Measurements from ENCODE around the gene CDCA7L.
"Not testable (repeated sequence)": the region's sequence is repeated elsewhere in the genome, so short reads cannot be mapped to it uniquely, and the experiment has no call there.

CDCA7L gene

DNA sequence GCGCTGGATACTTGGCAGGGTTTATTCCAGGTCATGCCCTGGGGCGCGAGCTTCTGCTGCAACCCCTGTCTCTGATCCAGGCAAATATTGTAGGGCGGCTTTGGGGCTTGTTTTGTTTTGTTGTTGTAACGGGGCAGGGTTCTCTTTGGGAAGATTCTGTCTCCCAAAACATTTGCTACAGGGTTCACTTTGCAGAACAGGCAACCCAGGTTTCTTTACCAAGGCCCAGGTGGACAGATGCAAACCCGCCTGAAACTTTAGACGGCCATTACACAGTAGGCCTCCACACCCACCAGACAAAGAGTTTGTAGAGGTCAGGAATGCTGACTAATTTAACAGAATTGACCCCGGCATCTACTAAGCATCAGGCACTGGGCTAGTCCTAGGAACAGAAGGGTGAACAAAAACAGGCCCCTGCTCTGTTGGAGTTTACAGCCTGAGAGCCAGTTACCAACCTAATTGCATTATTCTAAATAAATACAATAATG is 567 bp upstream of the CDCA7L start:
- peak overlapping the region; percentile 46 for H3K27ac ChIP-seq
- no peak for DNase-seq (ENCODE audit: low read depth, low spot score)

DNA sequence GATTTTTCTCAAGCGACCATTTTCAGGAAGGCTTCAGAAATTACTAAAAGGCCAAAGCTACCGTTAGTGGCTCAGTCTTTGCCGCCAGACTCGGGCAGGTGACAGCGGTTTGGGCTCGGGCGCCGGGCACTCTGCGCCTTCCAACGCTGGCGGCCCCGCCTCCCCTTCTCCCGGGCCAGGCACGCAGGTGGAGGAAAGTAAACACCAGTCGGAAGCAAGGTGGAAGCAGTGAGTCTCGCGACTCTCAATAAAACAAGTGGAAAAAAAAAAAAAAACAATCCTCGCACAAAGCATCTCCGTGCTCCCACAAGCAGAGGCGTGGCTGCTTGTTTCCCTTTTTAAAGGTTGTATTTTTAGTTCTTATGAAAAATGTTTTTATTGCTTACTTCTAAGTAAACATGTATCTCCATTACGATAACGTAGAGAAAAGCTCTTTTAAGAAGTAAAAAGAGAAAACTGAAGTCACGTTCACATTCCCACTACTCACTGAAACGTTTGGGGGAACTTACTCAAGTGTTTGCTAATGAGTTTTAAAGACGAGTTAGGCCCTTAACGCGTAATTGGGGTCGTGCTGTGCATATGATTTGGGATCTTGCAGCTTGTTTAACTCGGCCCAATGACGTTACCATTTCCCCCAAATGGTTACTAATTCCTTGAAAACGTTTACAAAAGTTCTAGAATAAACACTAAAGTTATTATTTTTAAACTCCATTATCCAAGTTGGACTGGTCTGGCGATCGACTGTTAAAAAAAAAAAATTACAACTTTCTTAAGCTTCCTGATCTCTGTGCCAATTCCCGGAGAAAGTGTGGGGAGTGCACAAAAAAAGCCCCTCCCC is 864 bp downstream of the CDCA7L start:
- DNase-seq (ENCODE audit: low read depth, low spot score) = no peak
- peak overlapping the region; percentile 46 for H3K27ac ChIP-seq

DNA sequence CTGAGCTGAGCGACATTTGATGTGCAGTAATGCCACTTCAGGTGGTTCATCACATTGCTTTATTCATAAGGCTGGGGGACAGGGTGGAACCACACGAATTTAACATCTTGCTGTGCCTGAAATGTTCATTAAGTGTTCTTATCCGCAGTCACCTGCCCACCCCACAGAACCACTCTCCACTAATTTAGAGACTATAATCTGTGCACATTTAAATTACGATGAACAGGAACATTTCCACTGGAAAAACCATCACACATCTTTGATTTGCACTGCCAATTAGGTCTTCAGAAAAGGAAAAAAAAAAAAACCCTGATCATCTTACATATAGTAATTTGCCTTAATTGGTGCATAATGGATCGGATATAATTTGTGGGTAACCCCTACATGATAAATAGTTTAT is 2.3 kb downstream of the CDCA7L start:
- no peak overlapping the region for H3K27ac ChIP-seq

DNA sequence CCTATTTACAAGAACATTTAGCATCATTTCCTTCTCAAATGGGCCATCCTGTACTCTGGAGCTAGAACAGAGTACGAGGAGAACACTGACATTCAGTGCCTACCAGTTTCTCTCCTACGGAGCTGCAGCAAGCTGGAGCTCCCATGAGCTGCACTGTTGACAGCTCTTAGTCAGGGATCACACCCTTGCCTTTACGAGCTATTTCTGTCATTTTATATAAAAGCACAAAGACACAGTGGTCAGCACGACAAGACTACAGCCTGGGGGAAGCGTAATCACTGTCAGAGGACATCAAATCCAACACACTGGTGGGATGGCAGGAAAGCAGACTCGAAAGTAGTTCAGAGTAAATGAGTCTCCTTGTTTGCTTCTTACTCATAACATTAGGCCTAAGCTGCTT is 2.7 kb downstream of the CDCA7L start:
- DNase-seq (ENCODE audit: low read depth, low spot score) = no peak
- no peak overlapping the region for H3K27ac ChIP-seq

More for the DNA sequence above, 2.3 kb downstream of the CDCA7L start:
- no peak for DNase-seq (ENCODE audit: low read depth, low spot score)

- no peak overlapping the region for H3K27ac ChIP-seq
- no peak for DNase-seq (ENCODE audit: low read depth, low spot score)
Measured at GRCh38 chr7:21941611-21942141, 4.0 kb downstream of the CDCA7L start.

DNA sequence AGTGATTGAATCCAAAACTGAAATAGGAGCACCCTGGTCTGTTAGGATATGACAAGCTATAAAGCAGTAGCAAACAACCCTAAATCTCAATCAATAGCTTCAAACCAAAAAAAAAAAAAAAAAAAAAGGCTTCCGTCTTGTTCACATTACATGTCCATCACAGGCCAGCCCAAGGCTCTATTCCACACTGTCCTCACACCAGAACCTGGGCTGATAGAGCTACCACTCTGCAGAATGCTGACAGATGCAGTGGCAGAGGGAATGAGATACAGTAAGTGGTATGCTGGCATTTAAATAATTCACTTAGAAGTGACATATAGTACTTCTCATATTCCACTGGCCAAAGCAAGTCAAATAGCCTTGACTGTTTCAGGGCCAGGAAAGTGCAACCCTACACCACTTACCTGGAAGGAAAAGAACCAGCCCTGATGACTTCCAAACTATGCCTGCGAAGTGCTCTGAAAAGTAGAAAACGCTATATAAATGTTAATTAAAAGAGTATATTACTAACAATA is 5.8 kb downstream of the CDCA7L start:
- H3K27ac ChIP-seq = no peak overlapping the region

GRCh38 chr7:21939136-21939857 is 6.4 kb downstream of the CDCA7L start:
- peak overlapping the region; percentile 37 for H3K27ac ChIP-seq
- no peak for DNase-seq (ENCODE audit: low read depth, low spot score)

More for the DNA sequence above, 5.8 kb downstream of the CDCA7L start:
- DNase-seq (ENCODE audit: low read depth, low spot score) = no peak

DNA sequence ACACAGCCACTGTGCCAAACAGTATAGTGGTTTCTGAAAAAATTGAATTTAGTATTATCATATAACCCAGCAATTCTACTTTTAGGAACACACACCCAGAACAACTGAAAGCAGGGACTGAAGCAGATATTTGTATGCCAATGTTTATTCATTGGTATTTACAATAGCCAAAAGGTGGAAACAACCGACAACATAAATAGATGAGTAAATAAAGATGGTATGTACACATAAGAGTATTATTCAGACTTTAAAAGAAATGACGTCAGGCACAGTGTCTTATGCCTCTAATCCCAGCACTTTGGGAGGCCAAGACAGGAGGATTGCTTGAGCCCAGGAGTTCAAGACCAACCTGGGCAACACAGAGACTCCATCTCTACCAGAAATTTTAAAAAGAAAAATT is 7.2 kb downstream of the CDCA7L start:
- DNase-seq (ENCODE audit: low read depth, low spot score) = no peak
- peak overlapping the region; percentile 37 for H3K27ac ChIP-seq

DNA sequence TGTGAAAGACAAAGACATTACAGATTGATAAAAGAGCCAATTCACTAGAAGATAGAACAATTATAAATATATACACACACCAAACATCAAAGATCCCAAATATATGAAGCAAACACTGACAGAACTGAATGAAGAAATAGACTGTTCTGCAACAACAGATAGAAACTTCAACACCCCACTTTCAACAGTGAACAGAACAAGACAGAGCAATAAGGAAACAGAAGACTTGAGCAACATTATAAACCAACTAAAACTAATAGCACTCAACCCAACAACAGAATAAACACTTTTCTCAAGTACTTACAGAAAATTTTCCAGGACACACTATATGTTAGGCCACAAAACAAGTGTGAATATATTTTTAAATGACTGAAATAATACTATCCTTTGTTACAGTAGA is 10.9 kb downstream of the CDCA7L start:
- H3K27ac ChIP-seq = no peak overlapping the region
- no peak for DNase-seq (ENCODE audit: low read depth, low spot score)

GRCh38 chr7:21933293-21933692 is 12.4 kb downstream of the CDCA7L start:
- not testable (repeated sequence) for DNase-seq (ENCODE audit: low read depth, low spot score); H3K27ac ChIP-seq

GRCh38 chr7:21927693-21928092 is 18.0 kb downstream of the CDCA7L start:
- DNase-seq (ENCODE audit: low read depth, low spot score) = no peak
- no peak overlapping the region for H3K27ac ChIP-seq

DNA sequence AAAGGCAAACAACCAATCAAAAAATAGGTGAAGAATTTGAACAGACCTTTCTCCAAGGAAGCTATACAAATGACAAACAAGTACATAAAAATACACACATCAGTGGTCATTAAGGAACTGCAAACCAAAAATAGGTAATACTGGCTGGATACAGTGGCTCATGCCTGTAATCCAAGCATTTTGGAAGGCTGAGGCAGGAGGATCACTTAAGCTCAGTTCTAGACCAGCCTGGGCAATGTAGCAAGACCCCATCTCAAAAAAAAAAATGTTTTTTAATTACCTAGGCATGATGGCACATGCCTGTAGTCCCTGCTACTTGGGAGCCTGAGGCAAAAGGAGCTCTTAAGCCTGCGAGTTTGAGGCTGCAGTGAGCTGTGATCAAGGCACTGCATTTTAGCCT is 19.3 kb downstream of the CDCA7L start:
- H3K27ac ChIP-seq = no peak overlapping the region
- no peak for DNase-seq (ENCODE audit: low read depth, low spot score)

DNA sequence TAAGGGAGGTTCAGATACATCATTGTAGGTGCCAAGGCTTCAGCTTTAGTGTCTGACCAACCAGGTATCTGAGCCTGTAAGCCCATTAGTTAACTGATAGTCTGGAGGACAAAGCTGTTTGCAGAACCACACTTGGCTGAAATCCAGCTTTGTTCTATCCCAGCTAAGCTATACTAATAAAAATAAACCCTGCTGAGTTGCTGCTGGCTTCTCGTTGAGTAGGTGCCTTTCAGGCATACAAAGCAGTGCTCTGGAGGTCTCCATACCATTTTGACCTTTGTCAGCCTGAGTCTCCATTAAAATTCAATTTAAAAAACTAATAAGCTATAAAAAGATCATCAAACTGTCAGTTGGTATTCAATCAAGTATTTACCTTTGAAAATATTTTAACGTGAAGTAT is 22.0 kb downstream of the CDCA7L start:
- DNase-seq (ENCODE audit: low read depth, low spot score) = no peak
- H3K27ac ChIP-seq = no peak overlapping the region

- DNase-seq (ENCODE audit: low read depth, low spot score) = no peak
- H3K27ac ChIP-seq = no peak overlapping the region
Measured at GRCh38 chr7:21922605-21923004, 23.1 kb downstream of the CDCA7L start.

DNA sequence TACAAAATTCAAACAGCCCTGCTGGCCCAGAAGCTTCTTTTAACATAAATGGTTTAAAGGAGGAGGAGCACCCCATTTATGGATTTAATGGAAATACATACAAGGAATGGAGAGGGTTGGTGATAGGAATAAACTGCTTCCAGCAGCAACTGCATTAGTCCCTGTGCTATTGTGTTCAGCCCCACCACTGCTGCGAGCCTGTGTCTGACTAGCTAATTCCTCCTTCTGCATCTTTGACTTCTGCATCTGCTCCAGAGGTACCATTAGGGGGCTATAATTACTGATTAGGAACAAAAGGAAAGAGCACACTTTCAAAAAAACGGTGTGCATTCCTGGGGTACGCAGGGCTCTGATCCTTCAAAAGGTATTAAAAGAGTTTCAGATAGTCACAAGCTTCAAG is 24.8 kb downstream of the CDCA7L start:
- no peak for DNase-seq (ENCODE audit: low read depth, low spot score)

DNA sequence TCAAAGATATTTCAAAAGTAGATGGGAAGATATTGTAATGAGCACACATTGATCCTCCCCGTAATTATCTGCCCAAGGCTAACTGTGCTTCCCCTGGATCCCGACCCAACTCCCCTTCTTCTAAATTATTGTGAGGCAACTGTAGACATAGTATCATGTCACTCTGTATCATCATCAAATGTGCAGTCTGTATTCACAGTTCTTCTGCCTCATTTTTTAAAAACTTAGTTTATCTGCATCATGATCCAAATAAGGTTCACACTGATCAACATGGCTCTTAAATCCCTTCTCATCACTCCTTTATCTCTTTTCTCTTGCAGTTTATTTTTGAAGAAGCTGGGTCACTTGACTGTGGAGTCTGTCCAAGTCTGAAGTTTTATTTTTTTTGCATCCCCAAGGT is 27.5 kb downstream of the CDCA7L start:
- no peak overlapping the region for H3K27ac ChIP-seq
- no peak for DNase-seq (ENCODE audit: low read depth, low spot score)

More for the DNA sequence above, 24.8 kb downstream of the CDCA7L start:
- H3K27ac ChIP-seq = no peak overlapping the region

DNA sequence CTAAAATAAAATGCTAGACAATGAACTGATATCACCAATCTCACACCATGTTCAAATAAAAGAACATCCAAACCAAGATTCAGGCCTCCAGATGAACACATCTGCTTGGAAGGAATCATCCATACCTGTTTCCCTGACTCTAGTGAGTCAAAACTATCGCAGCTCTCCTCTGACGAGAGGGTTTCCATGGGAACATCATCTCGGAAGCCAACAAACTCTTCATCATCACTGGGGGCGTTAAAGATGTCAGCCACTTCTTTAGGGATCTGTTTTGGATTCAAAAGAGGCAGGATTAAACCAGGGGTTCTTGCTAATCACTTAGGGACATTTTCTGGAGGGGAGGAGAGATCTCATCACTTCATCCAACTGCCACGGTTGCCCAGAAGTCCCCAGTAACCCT is 29.1 kb downstream of the CDCA7L start:
- DNase-seq (ENCODE audit: low read depth, low spot score) = no peak
- no peak overlapping the region for H3K27ac ChIP-seq

- no peak overlapping the region for H3K27ac ChIP-seq
Measured at GRCh38 chr7:21916176-21916575, 29.5 kb downstream of the CDCA7L start.

GRCh38 chr7:21915140-21915539 is 30.6 kb downstream of the CDCA7L start:
- DNase-seq (ENCODE audit: low read depth, low spot score) = no peak
- no peak overlapping the region for H3K27ac ChIP-seq

More at GRCh38 chr7:21916176-21916575, 29.5 kb downstream of the CDCA7L start:
- no peak for DNase-seq (ENCODE audit: low read depth, low spot score)

GRCh38 chr7:21914671-21915070 is 31.0 kb downstream of the CDCA7L start:
- no peak for DNase-seq (ENCODE audit: low read depth, low spot score)
- H3K27ac ChIP-seq = no peak overlapping the region

Measured in epithelial cell of prostate (primary cell).